GM04503 (cell line): ENCODE measurements around the gene MUL1.

Source experiments
- DNase-seq: peaks from one replicate; pipeline ENCODE4 v3.0.0-alpha.2; 2012; ENCODE audit warnings: low read depth

MUL1 gene

GRCh38 chr1:20470194-20470593 lies 37.8 kb downstream of the MUL1 start:
- no peak for DNase-seq

GRCh38 chr1:20469406-20470076 lies 38.4 kb downstream of the MUL1 start:
- no peak for DNase-seq

- DNase-seq, result no peak
Measured at GRCh38 chr1:20466273-20466672, 41.7 kb downstream of the MUL1 start.

- no peak for DNase-seq
Measured at GRCh38 chr1:20465187-20465586, 42.8 kb downstream of the MUL1 start.

- DNase-seq, result no peak
Measured at GRCh38 chr1:20463502-20463901, 44.4 kb downstream of the MUL1 start.

GRCh38 chr1:20462397-20462796 lies 45.6 kb downstream of the MUL1 start:
- DNase-seq, result no peak

- DNase-seq, result no peak
Measured at GRCh38 chr1:20458717-20459116, 49.2 kb downstream of the MUL1 start.

- DNase-seq, result no peak
Measured at GRCh38 chr1:20454004-20454403, 53.9 kb downstream of the MUL1 start.

GRCh38 chr1:20449735-20450311 lies 58.1 kb downstream of the MUL1 start:
- DNase-seq, result no peak
